Measurements from ENCODE around the gene ABCG1.
"Not testable (repeated sequence)": the region's sequence is repeated elsewhere in the genome, so short reads cannot be mapped to it uniquely, and the experiment has no call there.

The ABCG1 gene

GRCh38 chr21:42276526-42277154 is 57.7 kb downstream of the ABCG1 start:
- DNase-seq = no peak

- DNase-seq = no peak
These were observed 58.7 kb downstream of the ABCG1 start for GRCh38 chr21:42277593-42277992.

GRCh38 chr21:42278451-42279149 is 59.7 kb downstream of the ABCG1 start:
- DNase-seq = no peak

GRCh38 chr21:42279341-42279871 is 60.5 kb downstream of the ABCG1 start:
- no peak for DNase-seq

GRCh38 chr21:42279888-42280287 is 60.9 kb downstream of the ABCG1 start:
- no peak for DNase-seq

GRCh38 chr21:42280356-42281180 is 61.6 kb downstream of the ABCG1 start:
- DNase-seq = no peak

- no peak for DNase-seq
These were observed 62.3 kb downstream of the ABCG1 start for GRCh38 chr21:42281181-42281680.

GRCh38 chr21:42282021-42282420 is 63.1 kb downstream of the ABCG1 start:
- no peak for DNase-seq

- no peak for DNase-seq
These were observed 63.8 kb downstream of the ABCG1 start for GRCh38 chr21:42282715-42283114.

GRCh38 chr21:42285569-42286245 is 66.8 kb downstream of the ABCG1 start:
- DNase-seq = no peak

- DNase-seq = no peak
These were observed 67.5 kb downstream of the ABCG1 start for GRCh38 chr21:42286416-42286815.

- DNase-seq = no peak
These were observed 68.5 kb downstream of the ABCG1 start for GRCh38 chr21:42287193-42288083.

- DNase-seq = no peak
These were observed 70.0 kb downstream of the ABCG1 start for GRCh38 chr21:42288962-42289361.

GRCh38 chr21:42289926-42290325 is 71.0 kb downstream of the ABCG1 start:
- no peak for DNase-seq

- DNase-seq = no peak
These were observed 71.6 kb downstream of the ABCG1 start for GRCh38 chr21:42290505-42290904.

GRCh38 chr21:42291003-42291750 is 72.2 kb downstream of the ABCG1 start:
- no peak for DNase-seq

- DNase-seq = no peak
These were observed 73.0 kb downstream of the ABCG1 start for GRCh38 chr21:42291751-42292562.

GRCh38 chr21:42292563-42293142 is 73.7 kb downstream of the ABCG1 start:
- DNase-seq = not testable (repeated sequence)

- DNase-seq = no peak
These were observed 74.8 kb downstream of the ABCG1 start for GRCh38 chr21:42293649-42294272.

Data from left hindlimb (tissue), 1 donor.